HEK293T (cell line): Measurements from ENCODE around the gene DNAH17.

ENCODE experiments used
- BHLHE40 ChIP-seq: fragments of 450-650 bp; IDR thresholded peaks from 2 replicates; pipeline ENCODE4 v1.6.1; 2016; ENCODE audit warnings: mild to moderate bottlenecking, moderate library complexity, borderline replicate concordance
- FOXK2 ChIP-seq: fragments of 450-650 bp; IDR thresholded peaks from 2 replicates; pipeline ENCODE4 v1.6.1; 2016; ENCODE audit warnings: mild to moderate bottlenecking
- FOXM1 ChIP-seq: fragments of 450-650 bp; IDR thresholded peaks from 2 replicates; pipeline ENCODE4 v1.6.1; 2017; ENCODE audit warnings: mild to moderate bottlenecking, borderline replicate concordance
- L3MBTL2 ChIP-seq: fragments of 450-650 bp; conservative IDR thresholded peaks from 2 replicates; pipeline ENCODE4 v1.6.1; 2016; ENCODE audit warnings: mild to moderate bottlenecking
- PKNOX1 ChIP-seq: fragments of 450-650 bp; IDR thresholded peaks from 2 replicates; pipeline ENCODE4 v1.6.1; 2016

- TF ChIP-seq PKNOX1 (0 out of 2 replicates have a peak, but pooled peaks have one; percentile 21), FOXK2 (no peak), FOXM1 (no peak), BHLHE40 (no peak), L3MBTL2 (no peak)
These were observed 32.1 kb downstream of the DNAH17 start for GRCh38 chr17:78544881-78545755.
